HG02642 (cell line): ENCODE results near the gene FILIP1L.
"Not testable (repeated sequence)": the region's sequence is repeated elsewhere in the genome, so short reads cannot be mapped to it uniquely, and the experiment has no call there.

ENCODE experiments used
- ATAC-seq: cut with Tn5 transposase; IDR thresholded peaks from one replicate; pipeline ENCODE4 v1.9.1; 2021; ENCODE audit warnings: mild to moderate bottlenecking; ENCODE audit not compliant: unreplicated experiment, poor library complexity

Gene FILIP1L

DNA sequence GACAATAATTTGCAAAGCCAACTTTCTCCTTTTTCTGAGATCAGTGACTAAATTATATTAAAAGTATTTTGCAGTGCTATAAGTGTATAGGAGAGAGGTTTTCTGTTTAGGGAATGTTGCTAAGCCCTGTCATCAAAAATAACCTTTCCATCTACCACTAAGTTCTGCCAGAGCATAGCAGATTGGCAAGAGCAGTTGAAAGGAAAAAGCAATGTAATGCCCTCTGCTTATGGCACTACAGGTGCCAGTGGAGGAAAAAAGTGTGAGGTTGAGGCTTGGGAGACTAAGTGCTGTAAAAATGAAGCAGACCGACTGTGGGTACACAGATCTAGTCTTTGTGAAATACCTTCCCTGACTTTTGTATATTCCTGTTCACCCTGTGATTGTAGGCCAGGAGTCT lies 11.5 kb downstream of the FILIP1L start:
- ATAC-seq = no peak

- ATAC-seq = no peak
Observed at GRCh38 chr3:100100425-100100824, 13.9 kb downstream of the FILIP1L start.

GRCh38 chr3:100099621-100100020 lies 14.7 kb downstream of the FILIP1L start:
- no peak for ATAC-seq

GRCh38 chr3:100098784-100099070 lies 15.6 kb downstream of the FILIP1L start:
- ATAC-seq = no peak

DNA sequence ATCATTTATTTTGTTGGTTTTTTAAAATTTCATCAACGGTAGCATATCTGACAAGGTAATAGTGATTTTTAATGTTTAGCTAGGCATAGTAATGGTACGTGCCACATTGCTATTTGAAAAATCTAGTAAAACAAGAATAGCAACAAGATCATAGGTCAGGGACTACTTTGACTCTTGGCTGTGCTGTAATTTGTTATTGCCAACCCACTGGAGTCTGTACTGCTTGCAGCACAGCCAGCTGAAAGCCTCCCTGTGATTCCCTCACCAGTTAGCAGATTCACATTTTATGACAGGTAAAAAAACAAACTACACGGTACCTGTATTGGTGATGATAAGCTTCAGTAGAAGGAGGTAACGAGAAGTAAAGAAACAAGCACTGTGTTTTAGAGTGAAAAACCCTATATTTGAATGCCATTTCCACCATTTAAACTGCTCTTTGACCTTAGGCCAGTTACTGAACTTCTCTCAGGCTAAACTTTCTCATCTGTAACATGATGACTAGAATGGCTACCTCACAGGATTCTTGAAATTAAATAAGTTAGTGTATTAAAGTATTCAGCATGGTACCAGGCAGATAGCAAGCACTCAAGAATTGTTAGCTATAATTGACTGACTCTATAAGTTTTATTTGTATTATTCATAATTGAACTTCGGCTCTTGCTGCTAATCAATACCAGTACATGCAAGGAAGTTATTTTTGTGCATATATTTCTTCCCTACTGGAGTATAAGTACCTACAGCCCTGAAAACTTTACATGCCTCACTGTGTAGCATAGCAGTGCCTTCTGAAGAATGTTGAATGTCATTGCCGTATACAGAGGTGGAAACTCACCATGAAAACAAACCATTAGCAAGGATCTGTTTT lies 16.1 kb downstream of the FILIP1L start:
- no peak for ATAC-seq

DNA sequence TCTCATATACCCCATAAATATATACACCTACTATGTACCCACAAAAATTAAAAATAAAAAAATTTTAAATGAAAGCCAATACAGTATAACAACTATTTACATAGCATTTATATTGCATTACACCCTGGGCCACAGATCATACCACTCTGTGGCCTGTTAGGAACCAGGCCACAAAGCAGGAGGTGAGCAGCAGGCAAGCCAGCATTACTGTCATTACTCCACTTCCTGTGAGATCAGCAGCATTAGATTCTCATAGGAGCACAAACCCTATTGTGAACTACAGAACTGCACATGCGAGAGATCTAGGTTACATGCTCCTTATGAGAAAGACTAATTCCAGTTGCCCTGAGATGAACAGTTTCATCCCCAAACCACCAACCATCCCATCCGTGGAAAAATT lies 17.4 kb downstream of the FILIP1L start:
- ATAC-seq = no peak

GRCh38 chr3:100096286-100096685 lies 18.0 kb downstream of the FILIP1L start:
- not testable (repeated sequence) for ATAC-seq

DNA sequence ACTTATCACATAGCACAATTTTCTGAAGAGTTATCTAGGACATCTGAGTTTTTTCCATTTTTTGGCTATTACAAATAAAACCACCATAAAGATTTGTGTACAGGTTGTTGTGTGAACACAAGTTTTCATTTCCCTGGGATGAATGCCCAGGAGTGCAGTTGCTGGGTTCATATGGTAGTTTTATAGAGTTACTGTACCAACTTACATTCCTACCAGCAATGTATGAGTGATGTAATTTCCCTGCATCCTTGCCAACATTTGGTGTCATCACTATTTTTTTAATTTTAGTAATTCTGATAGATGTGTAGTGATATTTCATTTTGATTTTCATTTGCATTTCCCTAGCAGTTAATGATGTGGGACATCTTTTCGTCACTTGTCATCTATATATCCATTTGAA lies 20.5 kb downstream of the FILIP1L start:
- ATAC-seq = no peak

DNA sequence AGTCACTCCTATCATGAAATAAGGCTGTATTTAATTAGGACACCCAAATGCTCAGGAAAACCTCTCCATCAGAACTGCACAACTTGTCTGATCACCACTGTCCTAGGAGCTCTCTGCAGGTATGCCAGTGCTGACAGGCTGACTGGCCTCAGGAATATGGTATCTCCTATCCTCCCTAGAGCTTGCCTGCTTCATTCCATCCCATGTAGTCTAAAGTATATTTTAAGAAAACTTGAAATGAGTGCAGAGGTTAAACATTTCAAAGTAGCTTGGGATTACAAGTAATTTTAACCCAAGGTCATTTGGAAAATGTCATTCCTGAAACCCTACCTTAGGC lies 23.7 kb downstream of the FILIP1L start:
- ATAC-seq = peak; percentile 6

DNA sequence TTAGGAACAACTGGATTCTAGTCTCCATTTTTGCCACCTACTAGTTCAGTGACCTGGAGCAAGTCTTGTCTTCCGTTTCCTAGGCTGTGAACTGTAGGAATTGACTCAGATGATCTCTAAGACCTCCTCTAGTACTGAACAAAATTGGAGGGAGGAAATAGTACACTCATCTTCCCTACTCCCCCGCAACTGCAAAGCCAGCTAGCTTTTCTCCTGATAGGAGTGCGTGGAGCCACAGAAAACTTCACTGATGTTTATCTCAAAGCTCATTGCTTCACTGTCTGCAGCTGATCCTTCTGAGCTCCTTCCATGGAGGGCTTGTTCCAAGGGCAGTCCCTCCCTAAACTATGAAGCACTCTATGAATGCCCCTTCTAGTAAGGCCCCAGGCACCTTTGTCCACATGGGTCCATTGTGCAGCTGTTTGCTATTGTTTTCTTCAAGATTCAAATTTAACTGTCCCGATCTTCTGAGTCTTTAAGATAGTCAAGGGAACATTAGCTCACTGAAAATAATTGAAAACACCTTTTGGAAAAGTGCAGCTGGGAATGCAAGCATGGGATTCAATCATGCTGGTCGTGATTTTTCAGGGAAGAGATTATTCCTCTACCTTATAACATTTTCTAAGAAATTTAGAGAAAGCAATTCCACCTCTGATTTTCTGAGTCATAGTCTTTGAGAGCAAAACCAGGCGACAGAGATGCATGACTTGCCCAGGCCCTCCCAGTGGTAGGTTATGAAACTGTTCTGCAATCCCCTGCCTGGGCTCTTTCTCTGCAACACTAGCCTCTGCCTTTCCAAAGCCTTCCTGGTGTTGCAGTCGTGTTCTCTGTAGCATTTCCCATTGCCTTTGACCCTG lies 24.3 kb downstream of the FILIP1L start:
- peak; percentile 88 for ATAC-seq

DNA sequence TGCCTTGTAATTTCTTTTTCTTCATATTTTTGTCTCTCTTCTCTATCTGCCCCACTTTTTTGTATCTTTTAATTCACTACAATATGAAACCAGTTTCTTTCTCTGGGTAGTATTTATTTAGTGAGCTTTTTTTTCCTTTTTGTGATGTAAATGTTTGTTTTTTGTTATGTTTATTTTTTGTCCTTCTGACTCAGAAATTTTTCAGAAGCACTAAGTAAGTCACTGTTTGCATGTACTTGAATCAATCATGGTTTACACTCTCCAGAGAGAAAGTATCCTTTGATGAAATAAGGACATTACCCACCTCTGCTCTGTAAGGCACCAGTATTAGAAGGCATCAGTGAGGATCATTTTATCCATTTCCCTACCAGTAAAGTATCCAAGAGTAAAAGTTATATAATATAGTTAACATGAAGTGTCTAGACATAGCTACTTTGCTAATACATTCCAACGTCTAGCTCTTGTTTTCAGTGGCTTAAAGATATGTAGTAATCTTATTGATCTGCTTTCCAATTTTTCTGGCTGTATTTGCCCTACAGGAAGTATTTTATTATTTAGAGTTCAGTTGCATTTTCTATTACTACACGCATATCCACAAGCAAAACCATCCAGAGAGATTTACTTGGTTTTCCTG lies 25.4 kb downstream of the FILIP1L start:
- ATAC-seq = no peak

GRCh38 chr3:100087198-100087597 lies 27.1 kb downstream of the FILIP1L start:
- peak; percentile 88 for ATAC-seq

GRCh38 chr3:100086401-100086800 lies 27.9 kb downstream of the FILIP1L start:
- no peak for ATAC-seq

GRCh38 chr3:100084100-100084806 lies 30.0 kb downstream of the FILIP1L start:
- ATAC-seq = no peak

- ATAC-seq = no peak
Observed at GRCh38 chr3:100083209-100083608, 31.1 kb downstream of the FILIP1L start.

DNA sequence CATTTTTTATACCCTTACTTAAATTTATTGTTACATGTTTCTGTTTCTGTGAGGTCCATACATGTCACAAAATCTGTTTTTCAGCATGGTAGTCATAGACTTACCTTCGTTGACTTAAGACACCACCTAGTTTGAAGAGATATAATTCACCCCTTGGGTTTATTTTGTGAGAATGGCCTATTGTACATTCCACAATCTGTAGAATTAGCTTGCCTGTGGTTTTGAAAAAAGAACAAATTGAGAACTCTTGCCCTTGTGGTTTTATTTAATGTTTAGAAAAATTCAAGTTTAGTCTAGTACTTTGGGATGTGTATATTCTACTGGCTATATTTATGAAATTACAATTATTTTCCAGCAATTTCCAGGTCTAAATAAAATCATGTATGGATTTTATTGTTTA lies 31.6 kb downstream of the FILIP1L start:
- ATAC-seq = no peak

DNA sequence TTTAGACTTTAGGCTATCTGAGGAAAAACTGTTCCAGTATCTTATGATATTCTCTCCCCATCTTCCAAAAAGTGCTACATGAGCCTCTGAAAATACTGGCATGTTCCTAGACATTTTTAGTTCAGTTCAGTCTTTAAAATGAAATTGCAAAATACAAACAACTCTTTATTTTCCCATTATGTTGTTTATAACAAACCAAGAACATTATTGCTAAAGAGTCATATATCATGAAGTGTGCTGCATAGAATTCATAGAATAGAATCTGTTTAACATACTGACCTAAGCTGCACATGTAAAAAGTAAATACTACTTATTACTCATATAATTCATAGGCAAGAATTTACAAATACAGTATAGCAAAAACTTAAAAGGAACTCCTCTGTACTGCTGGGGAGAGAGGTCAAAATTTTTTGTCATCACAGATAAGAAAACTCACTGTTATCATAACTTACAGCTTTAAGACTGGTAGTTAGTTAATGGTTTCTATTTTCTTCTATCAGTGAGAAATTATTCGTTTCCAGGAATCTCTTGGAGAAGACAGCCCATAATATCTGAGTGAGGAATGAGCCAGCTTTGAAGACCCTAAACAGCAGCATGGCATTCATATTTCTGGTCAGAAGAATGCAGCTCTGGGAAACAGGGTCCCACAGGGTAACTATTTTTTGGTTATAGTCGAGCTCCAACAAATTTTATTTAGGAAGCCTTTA lies 32.2 kb downstream of the FILIP1L start:
- no peak for ATAC-seq

GRCh38 chr3:100081311-100081710 lies 33.0 kb downstream of the FILIP1L start:
- ATAC-seq = no peak

GRCh38 chr3:100080573-100080972 lies 33.7 kb downstream of the FILIP1L start:
- ATAC-seq = no peak

DNA sequence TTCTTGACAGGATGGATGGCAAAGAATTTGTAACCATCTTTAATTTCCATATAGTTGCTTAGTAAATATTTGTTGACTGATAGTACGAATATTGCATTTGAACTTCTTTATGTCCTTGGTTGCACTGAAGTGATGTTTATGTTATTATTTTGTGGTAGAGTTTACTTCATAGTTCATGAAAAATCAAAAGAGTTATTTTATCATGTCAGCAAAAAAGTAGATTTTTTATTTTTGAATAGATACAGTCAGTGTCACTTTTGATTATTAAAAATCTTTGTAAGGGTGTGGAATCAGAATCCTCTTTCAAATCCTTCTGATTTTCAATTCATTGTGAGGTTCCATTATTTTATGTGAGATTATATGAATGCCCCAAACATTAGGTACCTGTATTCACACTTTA lies 35.0 kb downstream of the FILIP1L start:
- no peak for ATAC-seq
